AG04450 (cell line): ENCODE data around the gene DOCK4. TPM values are rescaled to one million over a fixed set of nuclear protein-coding genes. Genes with fewer than 3 reads are reported as not detected.
"Not testable (repeated sequence)": the region's sequence is repeated elsewhere in the genome, so short reads cannot be mapped to it uniquely, and the experiment has no call there.

Experiments
- CTCF ChIA-PET: fragments of 300-600, 350-600 bp; formaldehyde crosslinking; extraction: SDS; loops from one replicate; lab custom pipeline; 2022; ENCODE audit warnings: antibody characterized with exemption, inconsistent platforms; lab: Charles Lee
- POLR2A ChIA-PET: fragments of 350-600 bp; formaldehyde crosslinking; extraction: SDS; loops from one replicate; lab custom pipeline; 2021; ENCODE audit warnings: antibody characterized with exemption, inconsistent platforms; lab: Yijun Ruan, JAX
- DNase-seq: peaks from one replicate; pipeline ENCODE4 v3.0.0-alpha.2; 2011; ENCODE audit warnings: low read depth, low spot score
- H3K27ac ChIP-seq: one replicate; pipeline ENCODE4 v1.5.1; 2012; ENCODE audit warnings: low read depth, low read length, control low read depth
- H3K27me3 ChIP-seq: one replicate; pipeline ENCODE4 v1.6.0; 2012; ENCODE audit warnings: low read length; ENCODE audit not compliant: control insufficient read depth, insufficient read depth
- H3K4me3 ChIP-seq: 2 replicates; pipeline ENCODE4 v1.5.1; 2011; ENCODE audit warnings: mild to moderate bottlenecking, low read depth, low read length, control low read depth
- H3K9me3 ChIP-seq: 2 replicates; pipeline ENCODE4 v1.5.1; 2012; ENCODE audit warnings: low read length; ENCODE audit not compliant: control insufficient read depth, insufficient read depth
- polyA plus RNA-seq: library from polyadenylated mRNA; depleted of rRNA; stranded (reverse); fragments of >200 nt; gene quantifications from 2 replicates; pipeline ENCODE4 v1.2.3, GENCODE V29; 2011
- TF ChIP-seq, protein P1 (sequence below): IDR thresholded peaks from 2 replicates; pipeline ENCODE4 v1.5.1; 2011; ENCODE audit warnings: low read depth, low read length, control low read depth, inconsistent platforms

DOCK4 gene
- polyA plus RNA-seq, 1 experiment, result 12.6 TPM

DNA sequence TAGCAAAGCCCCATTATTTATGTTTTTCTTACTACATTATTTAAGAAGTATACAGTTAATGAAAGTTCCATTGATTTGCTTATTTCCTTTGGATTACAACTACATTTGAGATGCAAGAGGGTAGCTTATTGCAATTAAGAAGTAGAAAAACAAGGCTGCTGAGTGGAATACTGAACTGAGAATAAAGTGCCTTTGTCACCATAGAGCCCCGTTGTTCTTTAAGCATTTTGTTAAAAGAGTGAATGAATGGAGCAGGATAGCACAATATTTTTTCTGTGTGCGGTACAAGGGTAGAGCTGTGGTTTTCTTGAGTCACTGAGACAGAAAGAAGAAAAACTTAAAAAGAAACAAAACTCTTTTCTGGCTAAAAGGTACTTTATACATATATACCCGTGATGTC lies 45.9 kb upstream of the DOCK4 start:
- Histone ChIP-seq H3K27me3 (no peaks in the 10 kb centered on the region), H3K9me3 (no peaks in the 10 kb centered on the region), H3K27ac (no peak overlapping the region), H3K4me3 (no peak overlapping the region)
- ChIA-PET CTCF (no interaction called here), POLR2A (no interaction called here)
- TF ChIP-seq, protein P1, sequence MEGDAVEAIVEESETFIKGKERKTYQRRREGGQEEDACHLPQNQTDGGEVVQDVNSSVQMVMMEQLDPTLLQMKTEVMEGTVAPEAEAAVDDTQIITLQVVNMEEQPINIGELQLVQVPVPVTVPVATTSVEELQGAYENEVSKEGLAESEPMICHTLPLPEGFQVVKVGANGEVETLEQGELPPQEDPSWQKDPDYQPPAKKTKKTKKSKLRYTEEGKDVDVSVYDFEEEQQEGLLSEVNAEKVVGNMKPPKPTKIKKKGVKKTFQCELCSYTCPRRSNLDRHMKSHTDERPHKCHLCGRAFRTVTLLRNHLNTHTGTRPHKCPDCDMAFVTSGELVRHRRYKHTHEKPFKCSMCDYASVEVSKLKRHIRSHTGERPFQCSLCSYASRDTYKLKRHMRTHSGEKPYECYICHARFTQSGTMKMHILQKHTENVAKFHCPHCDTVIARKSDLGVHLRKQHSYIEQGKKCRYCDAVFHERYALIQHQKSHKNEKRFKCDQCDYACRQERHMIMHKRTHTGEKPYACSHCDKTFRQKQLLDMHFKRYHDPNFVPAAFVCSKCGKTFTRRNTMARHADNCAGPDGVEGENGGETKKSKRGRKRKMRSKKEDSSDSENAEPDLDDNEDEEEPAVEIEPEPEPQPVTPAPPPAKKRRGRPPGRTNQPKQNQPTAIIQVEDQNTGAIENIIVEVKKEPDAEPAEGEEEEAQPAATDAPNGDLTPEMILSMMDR, result no peak
- no peak for DNase-seq

DNA sequence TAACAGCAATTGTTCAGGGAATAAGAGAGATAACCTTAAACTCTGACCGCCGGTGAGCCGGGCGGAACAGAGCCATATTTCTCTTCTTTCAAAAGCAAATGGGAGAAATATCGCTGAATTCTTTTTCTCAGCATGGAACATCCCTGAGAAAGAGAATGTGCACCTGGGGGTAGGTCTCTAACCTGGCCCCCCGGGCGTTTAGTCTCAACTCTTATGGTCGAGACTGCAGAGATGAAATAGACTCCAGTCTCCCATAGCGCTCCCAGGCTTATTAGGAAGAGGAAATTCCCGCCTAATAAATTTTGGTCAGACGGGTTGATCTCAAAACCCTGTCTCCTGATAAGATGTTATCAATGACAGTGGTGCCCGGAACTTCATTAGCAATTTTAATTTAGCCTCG lies 43.8 kb upstream of the DOCK4 start:
- H3K27me3 ChIP-seq, DNase-seq, POLR2A ChIA-PET, H3K4me3 ChIP-seq, H3K27ac ChIP-seq, CTCF ChIA-PET, H3K9me3 ChIP-seq: not testable (repeated sequence)

DNA sequence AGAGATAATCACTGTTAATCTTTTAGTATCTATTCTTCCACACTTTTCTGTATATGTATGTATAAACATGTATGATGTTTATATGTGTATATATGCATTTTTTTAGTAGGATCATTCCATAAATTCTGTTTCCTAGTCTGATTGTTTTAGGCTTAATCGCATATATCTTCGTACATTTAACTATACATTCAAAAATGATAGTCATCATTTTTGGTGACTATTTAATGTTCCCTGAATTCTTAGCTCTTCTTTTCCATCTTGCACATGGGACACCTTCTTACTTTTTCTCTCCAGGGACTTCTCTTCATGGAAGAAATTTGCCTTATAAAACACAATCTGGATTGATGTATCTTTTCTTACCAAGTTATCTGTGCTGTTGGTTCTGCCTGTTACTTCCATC lies 42.4 kb upstream of the DOCK4 start:
- CTCF ChIA-PET, result no interaction called here

DNA sequence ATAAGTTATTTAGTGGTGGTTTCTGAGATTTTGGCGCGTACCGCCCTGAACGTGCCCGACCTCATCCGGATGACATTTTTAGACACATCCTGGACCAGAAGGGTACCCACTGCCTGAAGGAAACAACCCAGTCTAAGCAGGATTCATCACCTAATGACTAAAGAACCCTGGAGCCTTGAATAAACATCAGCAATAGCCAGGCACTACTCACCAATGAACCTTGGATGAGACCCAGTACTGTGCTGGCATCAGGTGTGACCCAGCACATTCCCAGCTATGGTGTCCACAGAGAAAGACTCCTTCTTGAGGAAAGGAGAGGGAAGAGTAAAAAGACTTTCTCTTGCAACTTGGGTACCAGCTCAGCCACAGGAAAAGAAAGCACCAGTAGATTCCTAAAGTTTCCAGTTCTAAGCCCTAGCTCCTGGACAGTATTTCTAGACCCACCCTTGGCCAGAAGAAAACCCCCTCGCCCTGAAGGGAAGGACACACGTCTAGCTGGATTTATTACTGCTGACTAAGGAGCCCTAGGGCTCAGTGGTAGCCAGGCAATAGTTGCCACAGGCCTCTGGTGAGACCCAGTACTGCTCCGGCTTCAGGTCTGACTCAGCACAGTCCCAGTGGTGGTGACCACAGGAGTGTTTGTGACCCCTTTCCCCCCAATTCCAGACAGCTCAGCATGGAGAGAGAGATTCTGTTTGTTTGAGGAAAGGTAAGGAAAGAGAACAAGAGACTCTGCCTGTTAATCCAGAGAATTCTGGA lies 32.8 kb upstream of the DOCK4 start:
- CTCF ChIA-PET, result interaction anchor here (0.7 kb wide), 1 partner anchor 21 kb away, joined by 3 read pairs; no protein-coding TSS in a partner anchor
- no peak overlapping the region for H3K27ac ChIP-seq
- H3K4me3 ChIP-seq, result no peak overlapping the region
- no peak for DNase-seq
- H3K27me3 ChIP-seq, result no peaks in the 10 kb centered on the region
- TF ChIP-seq, protein P1, result no peak
- no peaks in the 10 kb centered on the region for H3K9me3 ChIP-seq
- POLR2A ChIA-PET, result no interaction called here

More for the DNA sequence above, 42.4 kb upstream of the DOCK4 start:
- no peaks in the 10 kb centered on the region for H3K9me3 ChIP-seq
- H3K4me3 ChIP-seq, result no peak overlapping the region
- TF ChIP-seq, protein P1, result no peak
- no peaks in the 10 kb centered on the region for H3K27me3 ChIP-seq
- POLR2A ChIA-PET, result no interaction called here
- no peak overlapping the region for H3K27ac ChIP-seq
- no peak for DNase-seq

DNA sequence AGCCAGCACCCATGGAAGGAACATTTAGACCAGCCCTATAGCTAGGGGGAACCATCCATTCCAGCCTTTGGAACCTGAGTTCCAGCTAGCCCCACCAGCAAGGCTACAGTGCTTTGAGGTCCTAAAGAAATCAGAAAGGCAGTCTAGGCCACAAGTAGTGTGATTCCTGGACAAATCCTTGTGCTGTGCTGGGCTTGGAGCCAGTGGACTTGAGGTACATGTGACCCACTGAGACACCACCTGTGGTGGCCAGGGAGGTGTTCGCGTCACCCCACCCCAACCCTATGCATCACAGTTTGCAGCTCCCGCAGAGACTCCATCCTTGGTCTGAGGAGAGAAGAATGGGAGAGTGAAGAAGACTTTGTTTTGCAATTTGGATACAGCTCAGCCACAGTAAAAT lies 32.1 kb upstream of the DOCK4 start:
- ChIA-PET POLR2A (no interaction called here), CTCF (no interaction called here)
- Histone ChIP-seq H3K27me3 (no peaks in the 10 kb centered on the region), H3K4me3 (no peak overlapping the region), H3K9me3 (no peaks in the 10 kb centered on the region), H3K27ac (no peak overlapping the region)
- no peak for DNase-seq
- TF ChIP-seq, protein P1, result no peak
